Fibroblast of skin of left quadriceps (primary cell): ENCODE results near the gene MKS1.
A peak's percentile ranks its signal among the peaks of the same experiment; 100 is the strongest.

ENCODE experiments used
- DNase-seq, 2 experiments: peaks; one replicate each; pipeline ENCODE4 v3.0.0-alpha.2; 2013; ENCODE audit warnings: low read depth in 2 of 2

MKS1 gene

DNA sequence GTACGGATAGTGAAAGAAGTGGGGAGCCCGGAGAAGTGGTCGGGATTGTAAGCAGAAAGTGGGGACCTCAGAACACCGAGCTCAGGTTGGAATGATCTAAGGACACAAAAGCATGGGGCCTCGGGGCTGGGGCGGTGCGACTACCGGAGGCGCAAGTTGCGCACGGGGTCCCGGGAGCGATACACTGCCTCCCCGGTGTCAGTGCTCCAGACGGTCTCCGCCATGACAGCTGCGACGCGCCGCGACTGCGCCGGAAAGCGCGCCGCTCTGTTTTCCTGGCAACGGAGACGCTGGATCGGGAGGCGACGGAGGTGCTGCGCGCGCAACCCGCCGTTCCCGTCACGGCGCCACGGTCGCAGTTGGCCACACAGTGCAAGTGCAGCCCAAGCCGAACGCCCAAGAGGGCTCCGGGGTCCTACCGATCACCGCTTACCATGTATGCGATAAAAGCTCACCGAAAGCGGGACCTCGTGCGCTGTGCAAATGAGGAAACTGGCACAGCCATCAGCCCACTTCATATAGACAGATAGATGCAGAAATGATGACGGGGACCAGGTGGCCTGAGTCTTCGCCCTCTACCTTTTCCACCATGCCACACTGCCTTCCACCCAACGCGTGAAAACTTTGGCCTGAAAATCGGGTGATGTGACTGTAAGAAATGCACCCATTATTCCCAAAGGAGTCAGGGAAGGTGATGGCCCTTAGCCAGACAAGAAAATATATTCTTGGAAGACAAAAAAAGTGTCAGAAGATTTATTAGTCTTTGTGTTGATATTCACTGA lies at the start of gene MKS1:
Gene MKS1 (minus strand): TSS at position 249 of the 782 bp plus-strand sequence. CDS start 25 bp downstream, at position 224.
- DNase-seq: peak; percentile 76 to 81

DNA sequence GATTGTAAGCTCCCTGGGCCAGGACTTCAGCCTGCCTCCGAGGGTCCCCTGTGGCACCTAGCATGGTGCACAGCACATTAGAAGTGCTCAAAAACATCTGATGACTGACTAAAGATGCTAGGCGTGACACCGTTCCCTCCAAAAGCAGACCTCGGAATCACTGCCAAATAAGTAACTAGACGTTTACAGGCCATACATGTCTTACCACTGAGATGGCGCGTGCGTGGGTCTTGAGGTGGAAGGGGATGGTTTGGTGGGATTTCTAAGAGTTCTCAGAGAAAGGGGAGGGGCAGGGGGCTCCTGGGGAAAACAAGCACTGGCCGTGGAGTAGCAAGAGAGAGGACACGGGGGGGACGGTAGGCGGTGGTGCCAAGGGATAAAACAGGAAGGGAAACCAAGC lies 49.3 kb upstream of the MKS1 start:
- DNase-seq: no peak

DNA sequence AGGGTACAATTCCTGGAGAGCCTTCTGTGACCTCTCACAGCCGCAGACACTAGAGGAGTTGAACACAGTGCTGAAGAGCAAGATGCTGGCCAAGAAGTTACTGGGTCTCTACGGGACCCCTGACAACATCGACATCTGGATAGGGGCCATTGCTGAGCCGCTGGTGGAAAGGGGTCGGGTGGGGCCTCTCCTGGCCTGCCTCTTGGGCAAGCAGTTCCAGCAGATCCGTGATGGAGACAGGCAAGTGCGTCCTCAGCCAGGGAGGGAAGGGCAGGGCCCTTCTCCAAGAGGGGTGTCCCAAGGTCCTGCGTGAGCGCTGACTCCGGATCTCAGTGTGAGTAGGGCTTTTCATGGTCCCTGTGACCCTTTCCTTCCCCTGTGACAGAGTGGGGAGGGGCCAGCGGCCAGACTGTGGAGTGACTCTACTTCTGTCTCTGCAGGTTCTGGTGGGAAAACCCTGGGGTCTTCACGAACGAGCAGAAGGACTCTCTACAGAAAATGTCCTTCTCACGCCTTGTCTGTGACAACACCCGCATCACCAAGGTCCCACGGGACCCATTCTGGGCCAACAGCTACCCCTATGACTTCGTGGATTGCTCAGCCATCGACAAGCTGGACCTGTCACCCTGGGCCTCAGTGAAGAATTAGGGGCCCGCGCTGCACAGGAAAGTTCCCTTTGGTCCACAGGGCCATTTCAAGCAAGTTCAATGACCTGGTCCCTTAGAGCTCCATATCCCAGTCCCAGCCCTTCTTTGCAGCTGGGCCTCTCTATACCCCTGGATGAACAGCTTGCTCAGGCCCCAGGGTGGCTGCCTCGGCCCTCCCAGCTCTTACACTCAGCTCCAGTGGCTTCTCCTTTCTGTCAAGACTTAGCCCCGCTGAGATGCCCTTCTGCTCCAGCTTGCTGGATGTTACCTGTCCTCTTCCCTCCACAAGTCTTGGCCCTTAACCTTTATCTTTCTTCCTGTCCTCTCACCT lies 48.6 kb upstream of the MKS1 start:
- DNase-seq: no peak

DNA sequence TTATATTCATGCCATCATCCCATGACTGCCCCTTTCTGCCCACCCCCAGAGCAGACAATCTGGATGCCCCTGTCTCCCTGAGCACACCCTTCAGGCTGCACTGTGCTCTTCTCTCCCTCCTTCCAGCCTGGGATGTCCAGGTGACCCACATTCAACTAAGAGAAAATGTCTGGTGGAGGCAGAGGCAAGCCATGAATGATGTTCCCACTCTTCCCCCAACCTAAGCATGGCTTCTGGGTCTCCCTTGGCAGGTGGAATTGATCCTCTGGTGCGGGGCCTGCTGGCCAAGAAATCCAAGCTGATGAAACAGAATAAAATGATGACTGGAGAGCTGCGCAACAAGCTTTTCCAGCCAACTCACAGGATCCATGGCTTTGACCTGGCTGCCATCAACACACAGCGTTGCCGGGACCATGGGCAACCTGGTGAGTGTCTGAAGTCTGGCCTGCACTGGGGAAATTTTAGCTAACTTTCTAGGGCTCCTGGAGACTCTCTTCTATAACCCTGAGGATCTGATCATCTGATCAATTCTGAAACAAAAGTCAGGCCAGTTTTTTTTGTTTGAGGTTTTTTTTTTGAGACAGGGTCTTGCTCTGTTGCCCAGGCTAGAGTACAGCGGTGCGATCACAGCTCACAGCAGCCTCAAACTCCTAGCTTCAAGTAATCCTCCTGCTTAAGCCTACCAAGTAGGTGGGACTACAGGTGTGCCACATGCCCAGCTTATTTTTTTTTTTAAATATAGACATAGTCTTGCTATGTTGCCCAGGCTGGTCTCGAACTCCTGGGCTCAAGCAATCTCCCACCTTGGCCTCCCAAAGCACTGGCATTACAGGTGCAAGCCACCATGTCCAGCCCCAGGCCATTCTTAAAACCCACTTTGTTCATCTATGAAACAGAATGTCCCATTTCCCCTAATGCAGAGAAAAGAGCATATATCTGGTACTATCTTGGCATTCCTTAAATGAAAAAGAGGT lies 47.1 kb upstream of the MKS1 start:
- DNase-seq: no peak

DNA sequence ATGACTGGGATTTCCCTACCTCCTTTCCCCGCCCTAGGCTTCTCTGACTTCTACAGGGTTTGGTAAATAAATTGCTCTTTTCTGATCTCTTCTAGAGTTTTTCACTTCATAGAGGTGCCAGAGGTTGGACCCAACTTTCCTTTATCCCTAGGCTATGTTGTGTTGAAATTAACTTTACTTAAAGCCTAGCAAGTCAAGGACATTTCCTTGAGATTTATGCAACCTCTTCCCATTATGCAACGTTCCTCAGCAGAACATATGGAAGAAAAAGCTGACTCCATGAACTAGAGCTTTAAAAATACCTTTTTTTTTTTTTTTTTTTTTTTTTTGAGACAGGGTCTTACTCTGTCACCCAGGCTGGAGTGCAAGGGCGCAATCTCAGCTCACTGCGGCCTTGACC lies 46.2 kb upstream of the MKS1 start:
- no peak for DNase-seq

DNA sequence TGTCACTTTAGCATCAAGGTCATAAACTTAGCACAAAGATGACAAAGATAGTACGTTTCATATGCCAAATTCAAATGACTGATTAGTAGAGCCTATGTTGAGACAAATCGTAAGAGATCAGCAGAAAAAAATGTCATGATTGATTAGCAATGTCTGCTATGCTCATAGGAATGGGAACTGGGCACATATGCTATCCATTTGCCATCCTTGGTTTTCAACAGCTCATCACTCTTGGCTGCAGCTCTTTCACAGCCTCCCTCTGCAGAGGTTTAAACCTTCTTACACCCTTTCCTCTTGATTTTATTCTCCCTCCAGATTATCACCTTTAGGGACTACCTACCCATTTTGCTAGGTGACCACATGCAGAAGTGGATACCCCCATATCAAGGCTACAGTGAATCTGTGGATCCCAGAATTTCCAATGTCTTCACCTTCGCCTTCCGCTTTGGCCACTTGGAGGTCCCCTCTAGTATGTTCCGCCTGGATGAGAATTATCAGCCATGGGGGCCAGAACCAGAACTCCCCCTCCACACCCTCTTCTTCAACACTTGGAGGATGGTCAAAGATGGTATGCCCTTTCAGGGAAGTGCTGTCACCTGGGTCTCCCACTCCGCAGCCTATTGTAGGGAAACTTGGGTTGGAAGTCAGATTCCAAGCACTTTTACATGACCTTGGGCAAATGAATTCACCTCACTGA lies 45.5 kb upstream of the MKS1 start:
- no peak for DNase-seq

DNA sequence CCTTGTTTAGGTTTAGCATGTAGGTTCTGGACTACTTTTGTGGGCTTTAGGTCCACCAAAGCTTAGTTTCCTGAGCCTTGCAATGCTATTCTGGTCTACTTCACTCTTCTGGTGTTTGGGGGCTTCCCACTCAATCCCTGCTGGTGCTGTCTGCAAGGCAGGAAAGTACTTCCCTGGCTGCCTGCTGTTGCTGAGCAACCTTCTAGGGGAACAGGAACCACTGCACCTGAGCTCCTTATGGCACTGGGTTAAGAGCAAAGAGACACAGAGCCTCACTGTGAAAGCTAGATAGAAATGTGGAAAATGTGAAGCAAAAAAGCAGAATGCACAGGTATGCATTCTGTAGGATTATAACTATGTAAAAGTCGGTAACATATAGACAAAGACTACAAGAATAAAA lies 44.7 kb upstream of the MKS1 start:
- no peak for DNase-seq

DNA sequence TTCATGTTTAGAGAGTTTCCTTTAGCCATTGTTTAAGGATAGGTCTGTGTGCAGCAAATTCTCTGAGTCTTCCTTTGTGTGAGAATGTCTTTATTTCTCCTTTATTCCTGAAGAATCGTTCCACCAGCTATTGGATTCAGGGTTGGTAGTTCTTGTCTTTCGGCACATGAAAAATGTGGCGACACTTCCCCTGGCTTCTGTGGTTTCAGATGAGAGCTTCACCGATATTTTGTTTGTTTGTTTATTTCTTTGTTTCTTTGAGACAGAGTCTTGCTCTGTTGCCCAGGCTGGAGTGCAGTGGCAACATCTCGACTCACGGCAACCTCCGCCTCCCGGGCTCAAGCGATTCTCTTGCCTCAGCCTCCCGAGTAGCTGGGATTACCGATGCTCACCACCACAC lies 43.1 kb upstream of the MKS1 start:
- no peak for DNase-seq

DNA sequence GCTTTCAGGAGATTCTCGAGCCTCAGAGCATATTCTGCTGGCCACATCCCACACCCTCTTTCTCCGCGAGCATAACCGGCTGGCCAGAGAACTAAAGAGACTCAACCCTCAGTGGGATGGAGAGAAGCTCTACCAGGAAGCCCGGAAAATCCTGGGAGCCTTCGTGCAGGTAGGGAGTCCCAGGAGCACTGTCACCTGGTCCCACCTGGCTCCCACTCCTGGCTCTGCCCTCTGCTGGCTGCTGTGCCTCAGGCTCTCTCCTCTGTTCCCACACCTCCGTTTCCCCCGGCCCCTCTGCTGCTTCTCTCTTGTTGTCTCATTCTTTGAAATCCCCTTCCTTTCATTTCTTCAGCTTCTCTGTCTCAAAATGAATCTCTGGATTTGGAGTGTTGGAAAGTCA lies 35.7 kb upstream of the MKS1 start:
- no peak for DNase-seq

DNA sequence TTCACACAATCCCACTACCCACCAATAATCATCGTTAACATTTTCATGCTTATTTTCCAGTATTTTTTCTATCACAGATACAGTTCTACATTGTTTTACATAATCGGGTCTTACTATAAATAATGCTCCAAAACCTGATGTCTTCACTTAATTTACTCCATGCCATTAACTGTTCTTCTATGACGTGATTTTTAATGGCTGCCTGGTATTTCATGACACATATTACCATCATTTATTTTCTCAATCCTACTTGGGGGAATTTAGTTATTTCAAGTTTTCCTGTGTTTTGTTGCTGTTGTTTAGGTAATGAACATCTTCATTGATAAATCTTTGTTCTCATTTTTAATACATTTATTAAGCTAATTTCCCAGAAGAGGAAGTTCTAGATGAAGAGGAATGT lies 34.0 kb upstream of the MKS1 start:
- DNase-seq: no peak

DNA sequence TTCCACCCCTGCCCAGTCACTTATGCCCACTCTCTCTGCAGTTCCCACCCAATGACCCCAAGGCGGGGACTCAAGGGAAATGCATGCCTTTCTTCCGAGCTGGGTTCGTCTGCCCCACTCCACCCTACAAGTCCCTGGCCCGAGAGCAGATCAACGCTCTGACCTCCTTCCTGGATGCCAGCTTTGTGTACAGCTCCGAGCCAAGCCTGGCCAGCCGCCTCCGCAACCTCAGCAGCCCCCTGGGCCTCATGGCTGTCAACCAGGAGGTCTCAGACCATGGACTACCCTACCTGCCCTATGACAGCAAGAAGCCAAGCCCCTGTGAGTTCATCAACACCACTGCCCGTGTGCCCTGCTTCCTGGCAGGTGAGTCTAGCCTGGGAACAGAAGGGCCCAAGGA lies 33.1 kb upstream of the MKS1 start:
- no peak for DNase-seq

DNA sequence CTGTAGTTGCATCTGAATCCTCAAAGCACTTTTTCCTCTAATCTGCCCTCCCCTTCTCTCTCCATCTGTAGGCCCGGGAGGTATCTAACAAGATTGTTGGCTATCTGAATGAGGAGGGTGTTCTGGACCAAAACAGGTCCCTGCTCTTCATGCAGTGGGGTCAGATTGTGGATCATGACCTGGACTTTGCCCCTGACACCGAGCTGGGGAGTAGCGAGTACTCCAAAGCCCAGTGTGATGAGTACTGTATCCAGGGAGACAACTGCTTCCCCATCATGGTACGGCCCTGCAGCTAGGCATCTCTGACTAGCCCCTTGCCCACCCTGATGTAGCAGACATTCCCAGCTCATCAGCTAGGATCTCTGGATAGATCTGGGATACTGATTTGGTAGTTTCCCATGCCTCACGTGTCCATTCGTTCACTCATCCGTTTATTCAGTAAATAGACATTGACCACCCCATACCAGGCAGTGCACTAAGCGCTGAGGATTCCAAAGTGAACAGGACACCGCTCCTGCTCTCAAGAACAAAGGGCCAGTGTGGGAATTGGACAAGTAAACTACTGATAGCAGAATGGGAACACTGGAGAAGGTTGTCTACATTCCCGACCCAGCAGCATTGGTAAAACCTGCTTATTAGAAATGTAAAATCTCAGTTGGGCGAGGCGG lies 31.4 kb upstream of the MKS1 start:
- no peak for DNase-seq

DNA sequence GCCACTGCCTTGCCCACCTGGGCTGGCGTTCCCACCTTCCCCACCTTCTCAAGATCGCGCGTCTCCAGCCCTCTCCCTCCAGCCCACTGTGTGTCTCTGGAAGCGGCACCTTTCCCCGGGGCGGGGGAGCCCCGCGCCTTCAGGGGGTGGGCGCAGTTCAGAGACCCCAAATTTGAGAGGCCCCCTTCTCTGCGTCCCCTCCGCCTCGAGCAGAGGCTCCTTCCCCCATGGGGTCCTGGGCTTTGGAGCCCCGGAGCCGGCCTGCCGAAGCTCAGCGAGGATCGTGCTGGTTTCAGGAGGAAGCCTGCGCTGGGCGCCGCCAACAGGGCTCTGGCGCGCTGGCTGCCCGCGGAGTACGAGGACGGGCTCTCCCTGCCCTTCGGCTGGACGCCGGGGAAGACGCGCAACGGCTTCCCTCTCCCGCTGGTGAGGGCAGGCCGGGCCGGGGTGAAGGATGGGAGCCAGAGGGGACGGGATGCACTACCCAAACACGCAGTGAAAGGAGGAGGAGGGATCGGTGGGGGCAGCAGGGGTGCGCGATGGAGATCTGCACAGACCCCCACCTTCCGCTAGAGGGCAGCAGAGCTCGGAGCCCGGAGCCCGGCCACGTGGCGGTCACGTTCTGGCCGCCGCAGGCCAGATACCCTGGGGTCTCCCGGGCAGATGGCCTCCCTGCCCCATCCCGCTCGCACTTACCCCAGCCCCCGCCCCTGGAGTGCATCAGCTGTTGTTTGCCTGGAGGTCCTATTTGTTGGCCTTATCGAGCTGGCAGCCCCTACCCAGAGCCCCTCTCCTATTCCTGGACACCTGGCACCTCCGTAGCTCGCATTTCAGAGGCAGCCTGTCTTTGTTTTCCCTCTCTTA lies 30.4 kb upstream of the MKS1 start:
- peak; percentile 18 to 26 for DNase-seq

DNA sequence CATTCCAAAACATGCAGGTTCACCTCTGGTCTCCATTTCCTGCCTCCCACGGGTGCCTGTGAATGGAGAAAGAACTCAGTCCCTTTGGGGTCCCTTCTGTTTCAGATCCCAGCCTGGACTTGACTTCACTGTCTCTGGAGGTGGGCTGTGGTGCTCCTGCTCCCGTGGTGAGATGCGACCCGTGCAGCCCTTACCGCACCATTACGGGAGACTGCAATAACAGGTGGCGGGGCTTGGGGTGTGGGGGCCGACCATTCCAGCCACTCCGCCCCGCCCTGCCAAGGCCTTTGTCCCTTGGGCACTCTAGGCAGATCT lies 29.9 kb upstream of the MKS1 start:
- no peak for DNase-seq

DNA sequence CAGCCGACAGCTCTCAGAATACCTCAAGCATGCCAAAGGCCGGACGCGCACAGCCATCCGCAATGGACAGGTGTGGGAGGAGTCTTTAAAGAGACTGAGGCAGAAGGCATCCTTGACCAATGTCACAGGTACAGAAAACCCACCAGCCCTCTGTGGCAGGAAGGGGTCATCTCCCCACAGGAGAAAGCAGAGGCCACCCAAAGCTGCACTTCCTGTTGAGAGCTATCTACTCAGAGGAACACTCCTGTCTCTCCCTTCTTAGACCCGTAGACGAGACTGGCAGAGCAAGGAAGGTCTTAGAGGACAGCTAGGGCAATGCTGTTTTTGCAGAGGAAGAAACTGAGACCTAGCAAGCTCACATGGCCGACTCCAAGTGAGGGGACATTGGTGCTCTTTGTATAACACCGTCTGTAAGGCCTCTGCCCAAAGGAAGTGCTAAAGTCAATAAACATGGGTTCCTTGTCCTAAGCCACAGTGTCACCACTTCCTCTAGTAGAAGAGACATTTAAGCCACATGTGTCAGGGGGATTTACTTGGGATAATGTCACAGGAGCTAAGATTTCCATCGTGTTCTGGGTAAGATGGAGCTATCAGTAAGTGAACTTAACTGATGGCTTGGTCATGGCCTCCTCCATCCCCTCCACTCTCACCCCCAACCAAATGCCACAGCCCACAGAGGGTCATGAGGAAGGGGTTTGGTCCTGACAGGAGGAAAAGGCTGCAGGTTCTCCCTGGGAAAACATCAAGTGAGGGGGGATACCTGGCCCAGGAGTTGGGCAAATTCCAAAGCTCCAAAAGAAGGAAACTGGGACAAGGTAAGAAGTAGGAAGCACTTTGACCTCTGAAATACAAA lies 28.7 kb upstream of the MKS1 start:
- DNase-seq: no peak

DNA sequence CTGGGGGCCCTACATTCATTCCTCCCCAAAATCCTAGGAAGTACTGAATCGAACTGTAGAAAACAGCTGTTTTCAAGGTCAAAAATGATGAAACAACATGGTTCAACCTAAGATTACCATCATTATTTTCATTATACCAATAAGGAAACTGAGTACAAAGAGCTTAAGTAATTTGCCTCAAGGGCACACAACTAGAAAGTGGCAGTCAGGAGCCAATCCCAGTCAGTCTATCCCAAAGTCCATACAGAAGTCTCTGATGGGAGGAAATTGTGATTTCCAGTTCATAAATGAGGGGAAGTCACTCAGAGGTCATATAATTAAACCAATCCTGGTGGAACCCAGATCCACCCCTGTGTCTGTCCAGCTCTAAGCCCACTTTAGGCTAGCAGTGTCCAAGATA lies 27.7 kb upstream of the MKS1 start:
- DNase-seq: no peak

DNA sequence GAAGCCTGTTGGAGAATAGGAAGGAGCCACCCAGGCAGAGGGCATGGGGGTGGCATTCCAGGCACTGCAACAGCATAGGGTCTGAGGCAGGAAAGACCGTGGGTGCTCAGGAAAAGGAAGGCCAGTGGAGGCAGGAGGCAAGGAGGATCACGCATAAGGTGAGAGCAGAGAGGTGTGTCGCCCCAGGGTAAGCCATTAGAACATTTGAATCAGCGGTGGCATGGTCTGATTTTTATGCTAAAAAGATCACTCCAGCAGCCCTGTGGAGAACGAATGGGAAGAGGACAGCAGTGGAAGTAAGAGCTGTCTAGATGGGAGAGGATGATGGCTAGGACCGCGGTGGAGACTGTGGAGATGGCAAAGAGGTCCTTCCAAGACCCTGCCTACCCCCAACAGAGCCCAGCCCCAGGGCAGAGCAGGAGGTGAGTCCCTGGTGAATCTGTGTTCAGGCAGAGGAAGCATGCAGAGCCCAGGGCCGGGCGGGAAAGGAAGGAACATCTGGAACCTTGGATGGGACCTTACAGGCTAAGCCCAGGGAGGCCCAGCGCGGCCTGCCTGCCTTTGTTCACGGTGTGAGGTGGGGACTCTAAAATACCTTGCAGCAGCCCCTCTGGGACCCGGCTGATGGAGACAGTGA lies 27.2 kb upstream of the MKS1 start:
- DNase-seq: no peak

DNA sequence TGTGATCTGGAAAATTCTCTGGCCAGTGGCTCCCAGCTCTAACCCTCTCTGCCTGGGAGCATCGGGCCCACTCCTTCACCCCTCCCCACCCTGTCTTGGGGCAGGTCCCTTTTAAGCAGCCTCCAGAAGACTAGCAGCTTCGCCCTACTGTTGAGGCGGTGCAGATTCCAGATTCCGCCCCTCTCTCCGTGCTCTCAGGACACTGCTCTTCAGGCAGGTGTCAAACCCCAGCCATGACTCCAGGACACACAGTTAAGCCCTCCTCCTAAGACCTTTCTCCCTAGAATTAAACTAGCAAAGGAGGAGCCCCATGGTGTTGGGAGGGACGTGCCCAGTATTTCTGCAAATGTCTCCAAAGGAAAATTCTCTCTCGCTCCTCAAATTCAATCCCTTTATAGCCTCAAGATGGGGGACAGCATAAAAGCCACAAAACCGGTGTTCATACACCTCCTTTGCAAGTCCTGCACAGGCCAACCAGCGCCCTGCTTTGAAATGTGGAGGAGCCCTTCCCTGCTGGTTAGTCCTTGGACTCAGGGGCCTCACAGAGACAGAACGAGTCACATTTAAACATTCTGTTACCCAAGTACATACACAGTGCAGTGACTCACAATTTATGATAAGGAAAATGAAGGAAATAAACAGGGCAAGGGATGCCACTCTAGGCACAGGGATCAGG lies 26.5 kb upstream of the MKS1 start:
- DNase-seq: no peak
